ENCODE data around the gene MRPS23.

The MRPS23 gene

GRCh38 chr17:57834146-57834741 lies 15.6 kb downstream of the MRPS23 start:
- no peak for DNase-seq

GRCh38 chr17:57833179-57833939 lies 16.5 kb downstream of the MRPS23 start:
- DNase-seq: peak; percentile 87

DNA sequence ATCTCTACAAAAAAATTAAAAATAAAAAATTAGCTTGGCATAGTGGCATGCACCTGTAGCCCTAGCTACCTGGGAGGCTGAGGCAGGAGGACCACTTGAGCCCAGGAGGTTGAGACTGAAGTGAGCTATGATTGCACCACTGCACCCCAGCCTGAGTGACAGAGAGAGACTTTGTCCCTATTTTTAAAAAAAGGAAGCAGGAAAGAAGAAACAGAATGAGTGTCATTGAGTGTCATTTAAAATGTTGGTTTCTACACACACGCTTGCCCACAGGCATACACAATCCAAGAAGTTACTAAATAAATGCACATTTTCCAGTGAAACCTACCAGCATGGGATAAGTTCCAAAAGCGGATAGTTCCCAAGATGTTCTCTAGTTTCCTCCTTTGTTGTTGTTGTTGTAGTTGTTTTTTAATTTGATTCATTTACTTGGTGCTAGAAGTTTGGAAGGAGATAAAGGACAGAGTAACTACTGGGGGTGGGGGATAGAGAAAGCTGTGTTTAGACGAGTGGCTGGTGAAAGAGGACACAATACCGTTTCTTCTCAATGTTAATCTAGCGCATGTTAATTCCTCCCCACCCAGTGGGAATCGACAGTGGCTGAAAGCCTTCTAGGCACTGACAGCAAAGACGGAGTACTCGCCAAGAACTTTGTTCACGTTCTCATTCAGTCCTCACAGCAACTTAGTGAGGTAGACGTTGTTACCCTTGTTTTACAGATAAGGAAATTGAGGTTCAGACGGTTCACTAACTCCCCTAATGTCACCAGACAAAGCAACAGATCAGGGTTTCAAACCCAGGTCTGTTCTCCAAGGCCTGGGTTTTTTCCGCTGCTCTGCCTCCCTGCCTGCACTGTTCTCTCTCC lies 17.3 kb downstream of the MRPS23 start:
- no peak for DNase-seq

- DNase-seq: no peak
Observed at GRCh38 chr17:57830880-57831279, 19.0 kb downstream of the MRPS23 start.

- no peak for DNase-seq
Observed at GRCh38 chr17:57823469-57824401, 26.1 kb downstream of the MRPS23 start.

DNA sequence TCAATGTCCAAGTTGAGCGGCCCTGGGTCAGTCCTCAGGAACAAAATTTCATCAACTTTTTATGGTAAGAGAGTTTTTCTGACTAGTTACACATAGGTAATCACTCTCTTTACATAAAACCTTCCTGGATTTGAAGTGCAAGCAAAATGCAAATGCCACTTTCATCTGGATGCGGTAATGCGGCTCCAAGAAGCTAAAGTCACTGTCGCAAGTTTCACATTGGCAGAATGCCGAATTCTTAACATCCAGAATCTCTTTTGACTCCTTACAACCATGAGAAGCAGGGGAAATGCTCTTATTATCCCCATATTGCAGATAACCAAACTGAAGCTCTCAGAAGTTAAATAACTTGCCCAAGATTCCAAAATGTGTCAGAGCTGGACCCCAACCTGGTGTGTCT lies 30.0 kb downstream of the MRPS23 start:
- DNase-seq: no peak

DNA sequence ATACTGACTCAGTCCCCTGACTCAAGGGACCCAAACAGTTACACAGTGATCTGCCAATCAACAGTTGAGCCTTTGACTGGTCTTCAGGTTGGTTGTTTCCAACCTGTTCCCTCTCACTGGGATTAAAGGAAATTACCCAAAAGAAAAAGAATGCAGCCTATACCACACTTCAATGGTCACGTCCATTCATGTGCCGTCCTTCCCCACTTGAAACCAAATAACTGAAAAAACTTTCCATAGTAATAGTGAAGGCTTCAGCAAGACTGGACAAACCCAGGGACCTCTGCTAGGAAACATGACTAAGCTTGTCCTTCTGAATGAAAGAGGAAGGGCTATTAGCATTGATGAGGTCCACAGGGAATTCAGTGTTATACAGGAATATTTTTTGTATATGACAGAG lies 30.6 kb downstream of the MRPS23 start:
- DNase-seq: no peak

DNA sequence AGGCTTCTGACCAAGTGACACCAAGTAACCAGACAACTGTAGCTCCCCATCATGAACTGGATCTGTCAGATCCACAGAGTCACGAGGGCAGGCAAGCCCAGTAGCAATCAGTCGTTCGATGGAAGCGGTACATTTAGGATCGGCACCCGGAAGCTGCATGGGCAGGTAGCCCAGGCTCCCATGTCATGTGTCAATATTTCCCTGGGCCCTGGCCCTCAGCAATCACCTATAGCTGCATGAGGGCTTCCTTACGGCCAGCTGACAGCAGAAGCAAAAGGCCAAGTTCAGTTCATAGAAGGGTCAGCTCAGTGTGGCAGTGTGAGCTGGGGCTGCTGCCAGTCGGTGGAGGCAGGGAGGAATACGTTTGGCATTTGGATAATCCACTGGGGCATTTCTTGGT lies 31.8 kb downstream of the MRPS23 start:
- DNase-seq: no peak

GRCh38 chr17:57817299-57817698 lies 32.5 kb downstream of the MRPS23 start:
- no peak for DNase-seq

DNA sequence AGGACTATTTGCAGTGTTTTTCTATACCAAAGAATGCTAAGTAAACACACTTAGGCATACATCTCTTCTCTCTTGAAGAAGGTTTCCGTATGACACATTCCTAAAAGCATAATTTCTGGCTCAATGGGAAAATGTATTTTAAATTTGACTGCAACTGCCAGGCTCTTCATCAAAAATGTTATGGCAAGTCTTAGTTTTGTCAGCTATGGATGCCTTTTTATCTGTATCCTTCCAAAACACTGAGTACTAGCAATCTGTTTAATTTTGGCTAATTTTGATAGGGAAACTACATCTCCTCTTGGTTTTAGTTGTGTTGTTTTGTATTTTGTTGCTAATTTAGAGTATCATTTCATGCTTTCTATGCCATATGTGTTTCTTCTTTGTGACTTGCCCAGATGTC lies 35.4 kb downstream of the MRPS23 start:
- DNase-seq: no peak

- DNase-seq: no peak
Observed at GRCh38 chr17:57811638-57812280, 38.1 kb downstream of the MRPS23 start.

DNA sequence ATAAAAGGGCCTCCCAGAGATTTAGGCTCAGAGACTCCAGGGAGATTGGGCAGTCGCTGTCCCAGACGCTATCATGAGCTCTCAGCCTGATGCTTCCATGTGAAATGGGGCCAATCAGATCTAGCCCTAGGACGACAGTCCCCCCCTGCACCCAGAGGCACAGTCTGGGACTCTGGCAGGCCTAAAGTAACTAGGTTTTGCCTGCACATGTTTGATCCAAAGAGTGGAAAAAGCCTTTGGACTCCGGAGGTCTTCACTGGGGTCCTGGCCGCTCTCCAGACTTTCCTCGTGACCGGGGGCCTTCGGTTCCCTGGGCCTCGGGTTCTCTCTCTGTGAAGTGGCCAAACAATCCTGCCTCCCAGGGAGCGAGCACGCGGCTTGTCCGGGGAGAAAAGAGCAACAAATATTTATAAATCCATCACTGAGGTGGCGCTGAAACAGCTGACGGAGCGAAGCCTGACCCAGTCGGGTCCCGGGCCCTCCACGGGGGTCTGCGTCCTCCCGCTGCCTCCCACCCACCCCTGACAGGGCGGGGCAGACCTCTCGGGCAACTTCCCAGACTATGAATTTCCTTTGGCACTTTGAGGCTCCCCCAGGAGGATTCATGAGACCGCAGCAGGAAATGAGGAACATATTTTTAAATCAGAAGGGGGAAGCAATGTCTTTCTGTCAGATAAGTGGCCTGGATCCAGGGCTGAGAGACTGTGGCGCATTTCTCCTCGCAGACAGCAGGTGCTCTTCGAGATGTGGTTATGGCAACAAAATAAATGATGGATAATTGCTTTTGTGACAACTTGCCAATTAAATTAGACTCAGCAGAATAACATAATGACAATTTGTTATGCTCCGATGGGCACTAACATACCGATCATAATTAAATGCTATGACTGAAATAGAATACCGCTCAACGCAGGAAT lies 38.9 kb downstream of the MRPS23 start:
- DNase-seq: no peak

GRCh38 chr17:57809879-57810278 lies 40.0 kb downstream of the MRPS23 start:
- DNase-seq: no peak

DNA sequence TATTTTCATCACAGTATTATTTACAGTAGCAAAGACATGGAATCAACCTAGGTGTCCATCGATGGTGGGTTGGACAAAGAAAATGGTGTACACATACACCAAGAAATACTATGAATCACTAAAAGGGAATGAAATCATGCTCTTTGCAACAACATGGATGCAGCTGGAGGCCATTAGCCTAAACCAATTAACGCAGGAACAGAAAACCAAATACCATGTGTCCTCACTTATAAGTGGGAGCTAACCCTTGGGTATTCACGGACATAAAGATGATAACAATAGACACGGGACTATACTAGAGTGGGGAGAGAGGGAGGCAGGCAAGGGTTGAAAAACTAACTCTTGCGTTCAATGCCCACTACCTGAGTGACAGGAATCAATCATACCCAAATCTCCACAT lies 41.0 kb downstream of the MRPS23 start:
- no peak for DNase-seq

- DNase-seq: no peak
Observed at GRCh38 chr17:57806167-57806830, 43.5 kb downstream of the MRPS23 start.

GRCh38 chr17:57803021-57803420 lies 46.8 kb downstream of the MRPS23 start:
- no peak for DNase-seq

DNA sequence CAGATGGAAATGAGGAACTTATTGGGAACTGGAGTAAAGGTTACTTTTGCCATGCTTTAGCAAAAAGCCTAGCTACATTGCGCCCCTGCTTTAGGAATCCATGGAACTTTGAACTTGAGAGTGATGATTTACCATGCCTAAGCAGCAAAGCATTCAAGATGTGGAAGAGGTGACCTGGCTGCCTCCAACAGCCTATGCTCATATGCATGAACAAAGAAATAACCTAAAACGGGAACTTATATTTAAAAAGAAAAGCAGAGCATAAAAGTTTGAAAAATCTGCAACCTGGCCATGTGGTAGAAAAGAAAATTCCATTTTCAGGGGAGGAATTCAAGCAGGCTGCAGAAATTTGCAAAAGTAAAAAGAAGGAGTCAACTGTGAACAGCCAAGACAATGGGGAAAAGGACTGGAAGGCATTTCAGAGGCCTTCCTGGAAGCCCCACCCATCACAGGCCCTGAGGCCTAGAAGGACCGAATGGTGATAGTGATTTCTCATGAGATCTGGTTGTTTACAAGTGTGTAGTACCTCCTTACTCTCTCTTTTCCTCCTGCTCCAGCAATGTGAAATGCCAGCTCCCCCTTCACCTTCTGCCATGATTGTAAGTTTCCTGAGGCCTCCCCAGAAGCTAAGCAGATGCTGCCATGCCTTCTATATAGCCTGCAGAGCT lies 48.7 kb downstream of the MRPS23 start:
- no peak for DNase-seq

DNA sequence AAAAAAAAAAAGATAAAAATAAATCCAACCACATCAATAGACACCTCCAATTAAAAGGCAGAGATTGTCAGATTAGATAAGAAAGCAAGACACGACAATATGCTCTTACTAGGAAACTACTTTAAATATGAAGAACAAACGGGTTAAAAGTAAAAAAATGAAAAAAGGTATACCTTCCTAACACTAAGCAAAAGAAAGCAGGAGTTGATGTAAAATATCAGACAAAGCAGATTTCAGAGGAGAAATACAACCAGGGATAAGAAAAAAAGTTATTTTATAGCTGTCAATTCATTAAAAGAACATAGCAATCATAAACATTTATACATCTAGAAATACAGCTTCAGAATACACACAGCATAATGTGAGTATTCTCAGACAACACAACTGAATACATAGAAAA lies 55.0 kb downstream of the MRPS23 start:
- DNase-seq: no peak

- no peak for DNase-seq
Observed at GRCh38 chr17:57788725-57789124, 61.1 kb downstream of the MRPS23 start.

- DNase-seq: no peak
Observed at GRCh38 chr17:57785022-57785421, 64.8 kb downstream of the MRPS23 start.

All from activated effector memory CD4-positive, alpha-beta T cell treated with anti-CD3 and anti-CD28 coated beads, Interleukin-2, amount 50 U/mL, for 16 hours (primary cell).